Measurements from ENCODE around the gene RCOR1. TPM values are rescaled to one million over a fixed set of nuclear protein-coding genes. Genes with fewer than 3 reads are reported as not detected.

Gene RCOR1
- total RNA-seq, 1 experiment from 2014 or later, result 33.6 TPM

GRCh38 chr14:102779574-102780315 lies 187.3 kb downstream of the RCOR1 start:
- peaks cover 14% of the 10 kb centered on the region for H3K4me1 Mint-ChIP-seq (ENCODE audit: low read depth, unreplicated experiment)
- peaks cover 23% of the 10 kb centered on the region for H3K36me3 Mint-ChIP-seq (ENCODE audit: insufficient read depth, unreplicated experiment)
- Histone ChIP-seq H3K36me3 (ENCODE audit: control insufficient read depth, insufficient read depth, low read length) (no peaks in the 10 kb centered on the region), H3K9me3 (no peaks in the 10 kb centered on the region), H3K4me3 (ENCODE audit: low read depth, low read length) (no peak overlapping the region), H3K4me1 (peaks cover 14% of the 10 kb centered on the region), H3K27me3 (replicated peaks; ENCODE audit: control insufficient read depth, insufficient read depth, low read length) (no peaks in the 10 kb centered on the region)
- no peak for DNase-seq
- H3K27me3 Mint-ChIP-seq (ENCODE audit: insufficient read depth, unreplicated experiment), result no peaks in the 10 kb centered on the region
- H3K27ac Mint-ChIP-seq (ENCODE audit: unreplicated experiment), result no peak overlapping the region
- H3K4me3 Mint-ChIP-seq (ENCODE audit: unreplicated experiment), result peak overlapping the region; percentile 73
- no peak for TF ChIP-seq CTCF (IDR thresholded peaks at IDR 0.05; ENCODE audit: insufficient read depth in 1 of 2, low read depth in 1 of 2, low read length in 1 of 2, severe bottlenecking in 1 of 2, unreplicated experiment in 1 of 2)
- no TSS peak for BruUV-seq (replicated peaks)
- no peaks in the 10 kb centered on the region for H3K9me3 Mint-ChIP-seq (ENCODE audit: unreplicated experiment)
- intact Hi-C loops (cut with micrococcal nuclease; ENCODE audit: unreplicated experiment), result loop anchor here (5.0 to 10.0 kb wide), 2 partner anchors 95 to 187 kb away; partner anchors contain the start of gene RCOR1
- ChIA-PET POLR2A (no interaction called here), CTCF (no interaction called here)

Other genes with a start within 250 kb of the RCOR1 start
- gene CINP, start 229.8 kb upstream of the RCOR1 start, total RNA-seq (2022), result 38.9 and 41.5 TPM in 2 replicates
- 5.4 and 9.3 TPM in 2 replicates for gene TECPR2, start 229.7 kb upstream of the RCOR1 start, total RNA-seq (2022)
- gene ANKRD9, start 82.9 kb upstream of the RCOR1 start, total RNA-seq (2022), result 15.0 and 15.5 TPM in 2 replicates
- gene TRAF3, start 184.8 kb downstream of the RCOR1 start, total RNA-seq (2022), result 16.6 and 18.3 TPM in 2 replicates